ENCODE data around the gene PLCB1.

DNA sequence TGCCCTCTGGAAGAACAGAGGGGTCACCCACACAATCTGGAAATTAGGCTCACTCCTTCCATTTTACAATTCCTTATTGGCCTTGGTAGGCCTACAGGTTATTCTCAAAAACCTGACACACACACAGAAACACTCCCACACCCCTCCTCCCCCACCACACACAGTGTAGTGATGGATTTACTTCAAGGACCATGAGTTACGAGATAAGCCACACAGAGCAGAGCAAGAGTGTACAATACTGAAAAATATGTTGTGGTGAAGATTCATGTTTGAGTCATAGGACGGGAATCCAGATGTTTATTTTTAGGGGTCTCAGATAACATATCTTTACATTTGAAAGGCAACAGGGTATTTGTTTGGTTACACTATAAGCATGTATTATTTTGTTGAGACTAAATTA is 291.9 kb downstream of the PLCB1 start:
- TF ChIP-seq, protein P1, sequence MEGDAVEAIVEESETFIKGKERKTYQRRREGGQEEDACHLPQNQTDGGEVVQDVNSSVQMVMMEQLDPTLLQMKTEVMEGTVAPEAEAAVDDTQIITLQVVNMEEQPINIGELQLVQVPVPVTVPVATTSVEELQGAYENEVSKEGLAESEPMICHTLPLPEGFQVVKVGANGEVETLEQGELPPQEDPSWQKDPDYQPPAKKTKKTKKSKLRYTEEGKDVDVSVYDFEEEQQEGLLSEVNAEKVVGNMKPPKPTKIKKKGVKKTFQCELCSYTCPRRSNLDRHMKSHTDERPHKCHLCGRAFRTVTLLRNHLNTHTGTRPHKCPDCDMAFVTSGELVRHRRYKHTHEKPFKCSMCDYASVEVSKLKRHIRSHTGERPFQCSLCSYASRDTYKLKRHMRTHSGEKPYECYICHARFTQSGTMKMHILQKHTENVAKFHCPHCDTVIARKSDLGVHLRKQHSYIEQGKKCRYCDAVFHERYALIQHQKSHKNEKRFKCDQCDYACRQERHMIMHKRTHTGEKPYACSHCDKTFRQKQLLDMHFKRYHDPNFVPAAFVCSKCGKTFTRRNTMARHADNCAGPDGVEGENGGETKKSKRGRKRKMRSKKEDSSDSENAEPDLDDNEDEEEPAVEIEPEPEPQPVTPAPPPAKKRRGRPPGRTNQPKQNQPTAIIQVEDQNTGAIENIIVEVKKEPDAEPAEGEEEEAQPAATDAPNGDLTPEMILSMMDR (IDR thresholded peaks at IDR 0.05; ENCODE audit: extremely low read depth in 1 of 2, insufficient read depth in 1 of 2, low read depth in 1 of 2, low read length in 2 of 2) = no peak
- TF ChIP-seq POLR2A (IDR thresholded peaks at IDR 0.05; ENCODE audit: low read depth, low read length) = no peak
- TF ChIP-seq POLR2AphosphoS5 (IDR thresholded peaks at IDR 0.05; ENCODE audit: insufficient read depth, low read depth, low read length) = no peak
- no peak for TF ChIP-seq EZH2 (IDR thresholded peaks at IDR 0.05; ENCODE audit: borderline replicate concordance, low read depth, low read length, severe bottlenecking)
- TF ChIP-seq, protein P2, sequence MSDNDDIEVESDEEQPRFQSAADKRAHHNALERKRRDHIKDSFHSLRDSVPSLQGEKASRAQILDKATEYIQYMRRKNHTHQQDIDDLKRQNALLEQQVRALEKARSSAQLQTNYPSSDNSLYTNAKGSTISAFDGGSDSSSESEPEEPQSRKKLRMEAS (IDR thresholded peaks at IDR 0.05; ENCODE audit: insufficient read depth, insufficient read length) = no peak
- no peak for TF ChIP-seq FOS (IDR thresholded peaks at IDR 0.05; ENCODE audit: borderline replicate concordance, insufficient read depth, low read length)
- no peak for TF ChIP-seq MYC (IDR thresholded peaks at IDR 0.05; ENCODE audit: low read depth, low read length)
